ENCODE data around the gene SCAF1. TPM values are rescaled to one million over a fixed set of nuclear protein-coding genes. Genes with fewer than 3 reads are reported as not detected.

SCAF1 gene
- total and polyA plus RNA-seq, 2 of the 13 experiments (the other 11 are each of a cell fraction or from before 2014, with no cell fraction given): 3.3 to 6.1 TPM

DNA sequence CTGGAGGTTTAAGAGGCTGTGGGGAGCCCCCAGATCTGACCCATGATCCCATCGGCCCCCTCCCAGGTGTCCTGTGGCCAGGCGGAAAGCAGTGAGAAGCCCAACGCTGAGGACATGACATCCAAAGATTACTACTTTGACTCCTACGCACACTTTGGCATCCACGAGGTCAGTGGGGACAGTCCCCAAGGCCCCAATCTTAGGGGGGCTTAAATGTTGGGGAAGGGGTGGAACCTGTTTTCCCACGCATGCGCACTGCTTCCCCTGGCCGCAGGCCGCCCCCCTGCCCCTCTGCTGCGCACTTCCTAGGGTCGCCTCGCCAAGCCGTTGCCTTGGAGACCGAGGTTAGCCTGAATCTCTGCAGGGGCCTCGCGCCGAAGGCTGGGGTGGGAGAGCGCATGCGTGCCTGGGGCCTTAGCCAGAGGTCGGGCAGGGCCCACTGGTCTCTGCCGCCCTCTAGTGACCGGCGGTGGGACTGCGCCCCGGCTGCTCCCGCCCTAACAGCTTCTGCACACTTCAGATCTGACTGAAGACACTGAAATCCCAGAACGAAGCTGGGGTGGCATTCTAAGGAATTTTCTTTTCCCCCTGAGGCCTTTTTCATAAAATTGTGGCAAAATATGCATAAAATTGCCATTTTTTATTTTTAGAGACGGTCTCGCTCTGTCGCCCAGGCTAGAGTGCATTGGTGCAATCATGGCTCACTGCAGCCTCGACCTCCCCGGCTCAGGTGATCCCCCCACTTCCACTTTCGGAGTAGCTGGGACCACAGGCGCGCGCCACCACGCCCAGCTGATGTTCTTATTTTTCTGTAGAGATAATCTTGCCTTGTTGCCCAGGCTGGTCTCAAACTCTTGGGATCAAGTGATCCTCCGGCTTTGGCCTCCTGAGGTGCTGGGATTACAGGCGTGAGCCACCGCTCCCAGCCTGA is 38.7 kb downstream of the SCAF1 start (continued):
- TF ChIP-seq, protein P1, sequence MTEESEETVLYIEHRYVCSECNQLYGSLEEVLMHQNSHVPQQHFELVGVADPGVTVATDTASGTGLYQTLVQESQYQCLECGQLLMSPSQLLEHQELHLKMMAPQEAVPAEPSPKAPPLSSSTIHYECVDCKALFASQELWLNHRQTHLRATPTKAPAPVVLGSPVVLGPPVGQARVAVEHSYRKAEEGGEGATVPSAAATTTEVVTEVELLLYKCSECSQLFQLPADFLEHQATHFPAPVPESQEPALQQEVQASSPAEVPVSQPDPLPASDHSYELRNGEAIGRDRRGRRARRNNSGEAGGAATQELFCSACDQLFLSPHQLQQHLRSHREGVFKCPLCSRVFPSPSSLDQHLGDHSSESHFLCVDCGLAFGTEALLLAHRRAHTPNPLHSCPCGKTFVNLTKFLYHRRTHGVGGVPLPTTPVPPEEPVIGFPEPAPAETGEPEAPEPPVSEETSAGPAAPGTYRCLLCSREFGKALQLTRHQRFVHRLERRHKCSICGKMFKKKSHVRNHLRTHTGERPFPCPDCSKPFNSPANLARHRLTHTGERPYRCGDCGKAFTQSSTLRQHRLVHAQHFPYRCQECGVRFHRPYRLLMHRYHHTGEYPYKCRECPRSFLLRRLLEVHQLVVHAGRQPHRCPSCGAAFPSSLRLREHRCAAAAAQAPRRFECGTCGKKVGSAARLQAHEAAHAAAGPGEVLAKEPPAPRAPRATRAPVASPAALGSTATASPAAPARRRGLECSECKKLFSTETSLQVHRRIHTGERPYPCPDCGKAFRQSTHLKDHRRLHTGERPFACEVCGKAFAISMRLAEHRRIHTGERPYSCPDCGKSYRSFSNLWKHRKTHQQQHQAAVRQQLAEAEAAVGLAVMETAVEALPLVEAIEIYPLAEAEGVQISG (CRISPR knock-in tag; IDR thresholded peaks at IDR 0.05): peak; percentile 89
- TF ChIP-seq XBP1 (CRISPR knock-in tag; IDR thresholded peaks at IDR 0.05) (no peak), HNF1A (IDR thresholded peaks at IDR 0.05; ENCODE audit: low read depth) (no peak), HNF1A (CRISPR knock-in tag; IDR thresholded peaks at IDR 0.05; ENCODE audit: borderline replicate concordance) (0 out of 2 replicates have a peak, but pooled peaks have one; percentile 23), ATF7-NPFF (CRISPR knock-in tag; IDR thresholded peaks at IDR 0.05; ENCODE audit: low read depth) (no peak), ZNF75D (CRISPR knock-in tag; IDR thresholded peaks at IDR 0.05; ENCODE audit: borderline replicate concordance) (no peak), KMT2A (CRISPR knock-in tag; IDR thresholded peaks at IDR 0.05) (0 out of 2 replicates have a peak, but pooled peaks have one; percentile 27), KLF16 (CRISPR knock-in tag; IDR thresholded peaks at IDR 0.05) (0 out of 4 replicates have a peak, but pooled peaks of 1 of the 2 experiments have one; percentile 30), TEAD3 (CRISPR knock-in tag; optimal IDR thresholded peaks at IDR 0.05; ENCODE audit: borderline replicate concordance) (peak; percentile 39), RBFOX2 (IDR thresholded peaks at IDR 0.05; ENCODE audit: low read depth, low read length) (peak; percentile 69), GFI1 (CRISPR knock-in tag; IDR thresholded peaks at IDR 0.05; ENCODE audit: borderline replicate concordance) (peak; percentile 72; the same call in 1 of the 2 replicates), ZBTB38 (CRISPR knock-in tag; IDR thresholded peaks at IDR 0.05) (0 out of 2 replicates have a peak, but pooled peaks have one; percentile 33), HDAC2 (CRISPR knock-in tag; IDR thresholded peaks at IDR 0.05) (0 out of 2 replicates have a peak, but pooled peaks have one; percentile 32), FLYWCH1 (CRISPR knock-in tag; IDR thresholded peaks at IDR 0.05) (no peak)
- TF ChIP-seq, protein P2, sequence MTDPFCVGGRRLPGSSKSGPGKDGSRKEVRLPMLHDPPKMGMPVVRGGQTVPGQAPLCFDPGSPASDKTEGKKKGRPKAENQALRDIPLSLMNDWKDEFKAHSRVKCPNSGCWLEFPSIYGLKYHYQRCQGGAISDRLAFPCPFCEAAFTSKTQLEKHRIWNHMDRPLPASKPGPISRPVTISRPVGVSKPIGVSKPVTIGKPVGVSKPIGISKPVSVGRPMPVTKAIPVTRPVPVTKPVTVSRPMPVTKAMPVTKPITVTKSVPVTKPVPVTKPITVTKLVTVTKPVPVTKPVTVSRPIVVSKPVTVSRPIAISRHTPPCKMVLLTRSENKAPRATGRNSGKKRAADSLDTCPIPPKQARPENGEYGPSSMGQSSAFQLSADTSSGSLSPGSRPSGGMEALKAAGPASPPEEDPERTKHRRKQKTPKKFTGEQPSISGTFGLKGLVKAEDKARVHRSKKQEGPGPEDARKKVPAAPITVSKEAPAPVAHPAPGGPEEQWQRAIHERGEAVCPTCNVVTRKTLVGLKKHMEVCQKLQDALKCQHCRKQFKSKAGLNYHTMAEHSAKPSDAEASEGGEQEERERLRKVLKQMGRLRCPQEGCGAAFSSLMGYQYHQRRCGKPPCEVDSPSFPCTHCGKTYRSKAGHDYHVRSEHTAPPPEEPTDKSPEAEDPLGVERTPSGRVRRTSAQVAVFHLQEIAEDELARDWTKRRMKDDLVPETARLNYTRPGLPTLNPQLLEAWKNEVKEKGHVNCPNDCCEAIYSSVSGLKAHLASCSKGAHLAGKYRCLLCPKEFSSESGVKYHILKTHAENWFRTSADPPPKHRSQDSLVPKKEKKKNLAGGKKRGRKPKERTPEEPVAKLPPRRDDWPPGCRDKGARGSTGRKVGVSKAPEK (CRISPR knock-in tag; IDR thresholded peaks at IDR 0.05; ENCODE audit: borderline replicate concordance): no peak
- TF ChIP-seq, protein P3, sequence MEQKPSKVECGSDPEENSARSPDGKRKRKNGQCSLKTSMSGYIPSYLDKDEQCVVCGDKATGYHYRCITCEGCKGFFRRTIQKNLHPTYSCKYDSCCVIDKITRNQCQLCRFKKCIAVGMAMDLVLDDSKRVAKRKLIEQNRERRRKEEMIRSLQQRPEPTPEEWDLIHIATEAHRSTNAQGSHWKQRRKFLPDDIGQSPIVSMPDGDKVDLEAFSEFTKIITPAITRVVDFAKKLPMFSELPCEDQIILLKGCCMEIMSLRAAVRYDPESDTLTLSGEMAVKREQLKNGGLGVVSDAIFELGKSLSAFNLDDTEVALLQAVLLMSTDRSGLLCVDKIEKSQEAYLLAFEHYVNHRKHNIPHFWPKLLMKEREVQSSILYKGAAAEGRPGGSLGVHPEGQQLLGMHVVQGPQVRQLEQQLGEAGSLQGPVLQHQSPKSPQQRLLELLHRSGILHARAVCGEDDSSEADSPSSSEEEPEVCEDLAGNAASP (CRISPR knock-in tag; IDR thresholded peaks at IDR 0.05; ENCODE audit: borderline replicate concordance): peak; percentile 35; the same call in 1 of the 2 replicates

All from HepG2 (cell line).